IMR-90 (cell line): Measurements from ENCODE around the gene ADGRA3. TPM values are rescaled to one million over a fixed set of nuclear protein-coding genes. Genes with fewer than 3 reads are reported as not detected.

ENCODE experiments used
- ATAC-seq: fragments of 200-7000 bp; cut with Tn5 transposase; 2 replicates; pipeline ENCODE4 v1.9.1; 2020; ENCODE audit warnings: low read depth, mild to moderate bottlenecking, moderate library complexity
- BruUV-seq: library from RNA; stranded (reverse); fragments of 400-500 nt; replicated peaks from 2 replicates; lab custom pipeline; 2021; lab: Mats Ljungman, UMichigan
- CTCF ChIA-PET: fragments of 300-600 bp; formaldehyde crosslinking; extraction: SDS; loops from one replicate; lab custom pipeline; 2021; ENCODE audit warnings: antibody characterized with exemption; lab: Yijun Ruan, JAX
- POLR2A ChIA-PET: fragments of 300-600 bp; sonication (Branson Sonifier 250); formaldehyde crosslinking; loops from one replicate; lab custom pipeline; 2022; ENCODE audit warnings: antibody characterized with exemption; ENCODE audit not compliant: unreplicated experiment; lab: Charles Lee
- DNase-seq: peaks from one replicate; pipeline ENCODE4 v3.0.0; 2013
- H2AFZ ChIP-seq: replicated peaks from 2 replicates; pipeline ENCODE3; 2013; ENCODE audit warnings: low read length, mild to moderate bottlenecking; ENCODE audit not compliant: poor library complexity
- H2AK5ac ChIP-seq: 2 replicates; pipeline ENCODE4 v1.6.1; 2013; ENCODE audit warnings: low read depth, low read length, inconsistent platforms
- H2AK9ac ChIP-seq: replicated peaks from 2 replicates; pipeline ENCODE3; 2013; ENCODE audit warnings: mild to moderate bottlenecking, low read depth, low read length, moderate library complexity; ENCODE audit not compliant: poor library complexity
- H2BK120ac ChIP-seq: 2 replicates; pipeline ENCODE4 v1.6.1; 2013; ENCODE audit warnings: low read depth, low read length, inconsistent platforms
- H2BK15ac ChIP-seq: 3 replicates; pipeline ENCODE4 v1.6.1; 2013; ENCODE audit warnings: low read depth, low read length, inconsistent platforms
- H2BK20ac ChIP-seq: 2 replicates; pipeline ENCODE4 v1.6.1; 2013; ENCODE audit warnings: low read depth, mild to moderate bottlenecking, inconsistent platforms, low read length, moderate library complexity
- H2BK5ac ChIP-seq: 2 replicates; pipeline ENCODE4 v1.6.1; 2013; ENCODE audit warnings: mild to moderate bottlenecking, low read depth, low read length, inconsistent platforms; ENCODE audit not compliant: poor library complexity, severe bottlenecking
- H3K14ac ChIP-seq: replicated peaks from 2 replicates; pipeline ENCODE4 v1.6.1; 2013; ENCODE audit warnings: low read depth, low read length, inconsistent platforms
- H3K18ac ChIP-seq: 2 replicates; pipeline ENCODE4 v1.6.1; 2013; ENCODE audit warnings: low read depth, low read length, control low read depth
- H3K23ac ChIP-seq: 2 replicates; pipeline ENCODE4 v1.6.1; 2013; ENCODE audit warnings: low read depth, low read length, inconsistent platforms
- H3K27ac ChIP-seq: 2 replicates; pipeline ENCODE4 v1.5.1; 2013; ENCODE audit warnings: mild to moderate bottlenecking, control low read depth, low read length; ENCODE audit not compliant: insufficient read depth
- H3K27me3 ChIP-seq: 2 replicates; pipeline ENCODE4 v1.6.1; 2013; ENCODE audit warnings: low read length; ENCODE audit not compliant: control insufficient read depth, insufficient read depth
- H3K36me3 ChIP-seq: 2 replicates; pipeline ENCODE4 v1.6.1; 2013; ENCODE audit warnings: low read length, mixed read lengths; ENCODE audit not compliant: control insufficient read depth, insufficient read depth
- H3K4ac ChIP-seq: 2 replicates; pipeline ENCODE4 v1.6.1; 2013; ENCODE audit warnings: low read depth, low read length, inconsistent platforms
- H3K4me1 ChIP-seq: 2 replicates; pipeline ENCODE4 v1.6.1; 2013; ENCODE audit warnings: low read length, mixed read lengths; ENCODE audit not compliant: control insufficient read depth, insufficient read depth
- H3K4me2 ChIP-seq: 2 replicates; pipeline ENCODE4 v1.6.1; 2013; ENCODE audit warnings: low read depth, mild to moderate bottlenecking, control low read depth, low read length, moderate library complexity
- H3K4me3 ChIP-seq: 2 replicates; pipeline ENCODE4 v1.5.1; 2013; ENCODE audit warnings: low read depth, mild to moderate bottlenecking, control low read depth, low read length, moderate library complexity; ENCODE audit not compliant: insufficient read depth
- H3K56ac ChIP-seq: 2 replicates; pipeline ENCODE4 v1.6.1; 2013; ENCODE audit warnings: low read length, inconsistent platforms; ENCODE audit not compliant: insufficient read depth; ENCODE audit errors: extremely low read depth
- H3K79me1 ChIP-seq, 2 experiments: 2 replicates each; pipeline ENCODE4 v1.6.1; 2013; ENCODE audit warnings: low read length in 2 of 2, inconsistent platforms in 1 of 2, low read depth in 1 of 2
- H3K9ac ChIP-seq: 2 replicates; pipeline ENCODE4 v1.6.1; 2013; ENCODE audit warnings: low read depth, low read length, control low read depth
- H3K9me1 ChIP-seq: 2 replicates; pipeline ENCODE4 v1.6.1; 2013; ENCODE audit warnings: low read length, inconsistent platforms; ENCODE audit not compliant: insufficient read depth
- H3K9me3 ChIP-seq: 2 replicates; pipeline ENCODE4 v1.6.1; 2013; ENCODE audit warnings: low read length; ENCODE audit not compliant: control insufficient read depth, insufficient read depth
- H4K20me1 ChIP-seq: 2 replicates; pipeline ENCODE4 v1.6.1; 2013; ENCODE audit warnings: low read length, inconsistent platforms; ENCODE audit not compliant: insufficient read depth
- H4K5ac ChIP-seq: 2 replicates; pipeline ENCODE4 v1.6.1; 2013; ENCODE audit warnings: mild to moderate bottlenecking, low read depth, low read length, control low read depth
- H4K8ac ChIP-seq, 2 experiments: 2 replicates each; pipeline ENCODE4 v1.6.1; 2013; ENCODE audit warnings: low read depth in 2 of 2, low read length in 2 of 2, control low read depth in 1 of 2, inconsistent platforms in 1 of 2
- H4K91ac ChIP-seq: 2 replicates; pipeline ENCODE4 v1.6.1; 2013; ENCODE audit warnings: low read depth, low read length, inconsistent platforms; ENCODE audit not compliant: insufficient read depth
- BHLHE40 ChIP-seq: fragments of 150-350 bp; IDR thresholded peaks from 2 replicates; pipeline ENCODE4 v1.6.1; 2016; ENCODE audit warnings: mild to moderate bottlenecking, low read depth, low read length
- MAFK ChIP-seq: IDR thresholded peaks from 2 replicates; pipeline ENCODE4 v1.6.1; 2012; ENCODE audit warnings: low read depth, low read length, improper control_type of control experiment
- MAZ ChIP-seq: IDR thresholded peaks from 2 replicates; pipeline ENCODE4 v1.6.1; 2012; ENCODE audit warnings: low read depth, mild to moderate bottlenecking, low read length, improper control_type of control experiment, moderate library complexity, borderline replicate concordance
- MXI1 ChIP-seq: IDR thresholded peaks from 2 replicates; pipeline ENCODE4 v1.6.1; 2012; ENCODE audit warnings: low read depth, mild to moderate bottlenecking, low read length, moderate library complexity, borderline replicate concordance
- NFE2L2 ChIP-seq: fragments of 150-350 bp; IDR thresholded peaks from 2 replicates; pipeline ENCODE4 v1.6.1; 2016; ENCODE audit warnings: low read depth, mild to moderate bottlenecking, low read length
- RAD21 ChIP-seq: IDR thresholded peaks from 2 replicates; pipeline ENCODE4 v1.6.1; 2012; ENCODE audit warnings: low read length, improper control_type of control experiment
- WGBS, 2 experiments: methylation state at CpG; one replicate each; pipeline versions ENCODE4 v1.1.5 to v1.1.7; 2013; ENCODE audit warnings: missing lambda C conversion rate in 2 of 2; ENCODE audit not compliant: insufficient read length in 1 of 2; ENCODE audit errors: extremely low coverage in 2 of 2; 5-methylcytosine and 5-hydroxymethylcytosine counted together
- dilution Hi-C: fragments of 300-500 bp; cut with HindIII; formaldehyde crosslinking; loops from one replicate; pipeline ENCODE4 v1.14.3; 2018; ENCODE audit warnings: low sequenced_read_pairs; ENCODE audit not compliant: unreplicated experiment
- in situ Hi-C: fragments of 300-500 bp; cut with MboI; formaldehyde crosslinking; loops from 3 replicates; pipeline ENCODE4 v1.14.3; 2019; ENCODE audit warnings: low sequenced_read_pairs, inconsistent platforms, mixed read lengths
- intact Hi-C: fragments of 100-400 bp; cut with micrococcal nuclease; formaldehyde crosslinking; loops from 2 replicates; pipeline ENCODE4 v1.10.0; 2022
- polyA plus RNA-seq, 3 experiments: library from polyadenylated mRNA; depleted of rRNA; stranded (reverse); fragments of >200 nt; gene quantifications; 2 replicates each; pipeline ENCODE4 v1.2.3, GENCODE V29; 2012; ENCODE audit warnings: low replicate concordance in 1 of 3
- total RNA-seq: library from RNA; depleted of rRNA; stranded (reverse); fragments of >200 nt; gene quantifications from 2 replicates; pipeline ENCODE4 v1.2.3, GENCODE V29; 2012
- TF ChIP-seq, protein P1 (sequence below): conservative IDR thresholded peaks from 2 replicates; pipeline ENCODE4 v1.5.1; 2012; ENCODE audit warnings: mild to moderate bottlenecking, low read depth, low read length, improper control_type of control experiment
- TF ChIP-seq, protein P2 (sequence below): fragments of 150-350 bp; IDR thresholded peaks from 2 replicates; pipeline ENCODE4 v1.6.1; 2016; ENCODE audit warnings: low read depth, mild to moderate bottlenecking, low read length, moderate library complexity, borderline replicate concordance

ADGRA3 gene
- total and polyA plus RNA-seq, 2 of the 4 experiments (the other 2 are of a cell fraction) = 20.1 to 28.0 TPM

GRCh38 chr4:22348410-22348809, 167.5 kb downstream of the ADGRA3 start:
- H3K4me2 ChIP-seq = no peak overlapping the region
- H3K27me3 ChIP-seq = no peaks in the 10 kb centered on the region
- no peak overlapping the region for H2AK5ac ChIP-seq
- H2BK15ac ChIP-seq = no peak overlapping the region
- 70% methylated on average over 2 of the region's 3 CpGs; no CpG with 5 or more reads in 1 of the 2 experiments for WGBS, 2 experiments
- in situ Hi-C loops (no loop called here), intact Hi-C loops (no loop called here), dilution Hi-C loops (no loop called here)
- H3K23ac ChIP-seq = no peak overlapping the region
- no peaks in the 10 kb centered on the region for H3K79me1 ChIP-seq
- BruUV-seq = no TSS peak
- no peak overlapping the region for H4K5ac ChIP-seq
- no peaks in the 10 kb centered on the region for H3K9me1 ChIP-seq
- H3K14ac ChIP-seq = no peak overlapping the region
- H4K91ac ChIP-seq = no peak overlapping the region
- H3K4me3 ChIP-seq = no peak overlapping the region
- ATAC-seq (peak; percentile 91), DNase-seq (peak; percentile 70)
- no peaks in the 10 kb centered on the region for H4K20me1 ChIP-seq
- H3K18ac ChIP-seq = no peak overlapping the region
- H3K4me1 ChIP-seq = no peaks in the 10 kb centered on the region
- H3K4ac ChIP-seq = no peak overlapping the region
- no peak overlapping the region for H2BK5ac ChIP-seq
- H3K27ac ChIP-seq = no peak overlapping the region
- H2AFZ ChIP-seq = no peak overlapping the region
- H3K9me3 ChIP-seq = no peaks in the 10 kb centered on the region
- H2BK120ac ChIP-seq = no peak overlapping the region
- no peak overlapping the region for H3K9ac ChIP-seq
- no peak overlapping the region for H2AK9ac ChIP-seq
- H3K56ac ChIP-seq = no peak overlapping the region
- H2BK20ac ChIP-seq = no peak overlapping the region
- TF ChIP-seq MAZ (no peak), NFE2L2 (no peak), MAFK (no peak), RAD21 (no peak), MXI1 (no peak), BHLHE40 (no peak)
- TF ChIP-seq, protein P1, sequence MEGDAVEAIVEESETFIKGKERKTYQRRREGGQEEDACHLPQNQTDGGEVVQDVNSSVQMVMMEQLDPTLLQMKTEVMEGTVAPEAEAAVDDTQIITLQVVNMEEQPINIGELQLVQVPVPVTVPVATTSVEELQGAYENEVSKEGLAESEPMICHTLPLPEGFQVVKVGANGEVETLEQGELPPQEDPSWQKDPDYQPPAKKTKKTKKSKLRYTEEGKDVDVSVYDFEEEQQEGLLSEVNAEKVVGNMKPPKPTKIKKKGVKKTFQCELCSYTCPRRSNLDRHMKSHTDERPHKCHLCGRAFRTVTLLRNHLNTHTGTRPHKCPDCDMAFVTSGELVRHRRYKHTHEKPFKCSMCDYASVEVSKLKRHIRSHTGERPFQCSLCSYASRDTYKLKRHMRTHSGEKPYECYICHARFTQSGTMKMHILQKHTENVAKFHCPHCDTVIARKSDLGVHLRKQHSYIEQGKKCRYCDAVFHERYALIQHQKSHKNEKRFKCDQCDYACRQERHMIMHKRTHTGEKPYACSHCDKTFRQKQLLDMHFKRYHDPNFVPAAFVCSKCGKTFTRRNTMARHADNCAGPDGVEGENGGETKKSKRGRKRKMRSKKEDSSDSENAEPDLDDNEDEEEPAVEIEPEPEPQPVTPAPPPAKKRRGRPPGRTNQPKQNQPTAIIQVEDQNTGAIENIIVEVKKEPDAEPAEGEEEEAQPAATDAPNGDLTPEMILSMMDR = no peak
- TF ChIP-seq, protein P2, sequence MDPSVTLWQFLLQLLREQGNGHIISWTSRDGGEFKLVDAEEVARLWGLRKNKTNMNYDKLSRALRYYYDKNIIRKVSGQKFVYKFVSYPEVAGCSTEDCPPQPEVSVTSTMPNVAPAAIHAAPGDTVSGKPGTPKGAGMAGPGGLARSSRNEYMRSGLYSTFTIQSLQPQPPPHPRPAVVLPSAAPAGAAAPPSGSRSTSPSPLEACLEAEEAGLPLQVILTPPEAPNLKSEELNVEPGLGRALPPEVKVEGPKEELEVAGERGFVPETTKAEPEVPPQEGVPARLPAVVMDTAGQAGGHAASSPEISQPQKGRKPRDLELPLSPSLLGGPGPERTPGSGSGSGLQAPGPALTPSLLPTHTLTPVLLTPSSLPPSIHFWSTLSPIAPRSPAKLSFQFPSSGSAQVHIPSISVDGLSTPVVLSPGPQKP = no peak
- POLR2A ChIA-PET = no interaction called here
- H4K8ac ChIP-seq = no peak overlapping the region; a peak in 1 of 4 replicates
- CTCF ChIA-PET = no interaction called here
- no peaks in the 10 kb centered on the region for H3K36me3 ChIP-seq
